Kidney (tissue), 14 donors: ENCODE data around the gene CABCOCO1. TPM values are rescaled to one million over a fixed set of nuclear protein-coding genes. Genes with fewer than 3 reads are reported as not detected.

Experiments used
- DNase-seq, 5 donors: peaks; one replicate each; pipeline ENCODE4 v3.0.0-alpha.2; 2013 to 2020
- FAIRE-seq: peaks from 2 replicates; lab custom pipeline; 2012; peaks lifted over from hg19 to GRCh38; lab: Jason Lieb, UNC
- H3K27ac ChIP-seq, 2 donors: one replicate each; pipeline ENCODE4 v1.7.0; 2013; ENCODE audit warnings: low read depth in 2 of 2, low read length in 2 of 2, inconsistent platforms in 1 of 2
- H3K27me3 ChIP-seq: one replicate; pipeline ENCODE4 v1.7.1; 2013; ENCODE audit warnings: low read length, inconsistent platforms; ENCODE audit not compliant: control insufficient read depth, insufficient read depth
- H3K36me3 ChIP-seq, 3 donors: one replicate each; pipeline versions ENCODE4 v1.7.0 to v1.7.1; 2013; ENCODE audit warnings: low read length in 3 of 3, control low read depth in 1 of 3, inconsistent platforms in 1 of 3; ENCODE audit not compliant: insufficient read depth in 3 of 3, control insufficient read depth in 2 of 3
- H3K4me1 ChIP-seq, 3 donors: one replicate each; pipeline versions ENCODE4 v1.7.0 to v1.7.1; 2013; ENCODE audit warnings: low read length in 3 of 3, inconsistent platforms in 1 of 3, low read depth in 1 of 3; ENCODE audit not compliant: control insufficient read depth in 2 of 3, insufficient read depth in 2 of 3
- H3K4me3 ChIP-seq, 3 donors: one replicate each; pipeline versions ENCODE4 v1.7.0 to v1.8.1; 2013; ENCODE audit warnings: low read length in 3 of 3, control low read depth in 1 of 3, inconsistent platforms in 1 of 3
- H3K9ac ChIP-seq, 3 donors: one replicate each; pipeline versions ENCODE4 v1.7.0 to v1.7.1; 2013; ENCODE audit warnings: low read length in 3 of 3, control low read depth in 1 of 3, inconsistent platforms in 1 of 3
- H3K9me3 ChIP-seq, 3 donors: one replicate each; pipeline versions ENCODE4 v1.7.0 to v1.7.1; 2013; ENCODE audit warnings: low read length in 3 of 3, control low read depth in 1 of 3, inconsistent platforms in 1 of 3; ENCODE audit not compliant: control insufficient read depth in 2 of 3, insufficient read depth in 1 of 3
- CTCF ChIP-seq: IDR thresholded peaks from 3 replicates; pipeline ENCODE4 v1.5.1; 2012; ENCODE audit warnings: mild to moderate bottlenecking, moderate library complexity, borderline replicate concordance; ENCODE audit not compliant: insufficient read depth; ENCODE audit errors: extremely low read depth
- intact Hi-C: fragments of 100-400 bp; cut with DNase I; formaldehyde crosslinking; loops from one replicate; pipeline ENCODE4 v1.11.1; 2022
- polyA plus RNA-seq: library from polyadenylated mRNA; stranded (reverse); fragments of 350-450 nt; fragmentation: Illumina TruSeq; extraction: RNeasy Lipid Tissue Mini Kit (QIAGEN cat#74804); gene quantifications from one replicate; pipeline ENCODE4 v1.2.3, GENCODE V29; 2014; ENCODE audit warnings: low read depth, low replicate concordance; ENCODE audit not compliant: insufficient read depth
- total RNA-seq: library from RNA; stranded (reverse); fragmentation: NEBNext Ultra II Directional; extraction: Animal tissue kit (Norgen Biotek cat#: 25700); gene quantifications from one replicate; pipeline ENCODE4 v1.2.1, GENCODE V29; 2021
- donor health status: control.
- donor health status: control.
- donor health status: control.
- donor health status: control.
- donor health status: control.
- donor health status: DM: yes; HTN: yes; CAD: no.
- donor health status: Normal renal cell carcinoma (clear cell type).

CABCOCO1 gene
- total and polyA plus RNA-seq, 2 donors from 2014 or later, result 1.5 to 2.3 TPM

- Histone ChIP-seq H3K27me3 (no peaks in the 10 kb centered on the region), H3K4me3 (peak overlapping the region in 1 of 3 donors; percentile 63), H3K9ac (no peak overlapping the region), H3K4me1 (peaks cover 0 to 3% (median 0%) of the 10 kb centered on the region in 3 donors), H3K36me3 (no peaks in the 10 kb centered on the region), H3K9me3 (no peaks in the 10 kb centered on the region), H3K27ac (no peak overlapping the region)
- intact Hi-C loops, result no loop called here
- DNase-seq (no peak), FAIRE-seq (no peak)
- TF ChIP-seq CTCF, result no peak
Observed at GRCh38 chr10:61663466-61663865, 737 bp downstream of the CABCOCO1 start.

- Histone ChIP-seq H3K9ac (no peak overlapping the region), H3K27ac (no peak overlapping the region), H3K4me1 (peaks cover 0 to 3% (median 0%) of the 10 kb centered on the region in 3 donors), H3K9me3 (no peaks in the 10 kb centered on the region), H3K27me3 (no peaks in the 10 kb centered on the region), H3K36me3 (no peaks in the 10 kb centered on the region), H3K4me3 (no peak overlapping the region)
- intact Hi-C loops, result no loop called here
- FAIRE-seq (no peak), DNase-seq (no peak)
- no peak for TF ChIP-seq CTCF
Observed at GRCh38 chr10:61664985-61665384, 2.3 kb downstream of the CABCOCO1 start.

GRCh38 chr10:61669161-61669725 lies 6.5 kb downstream of the CABCOCO1 start:
- TF ChIP-seq CTCF, result no peak
- Histone ChIP-seq H3K4me3 (no peak overlapping the region), H3K27ac (no peak overlapping the region), H3K4me1 (no peaks in the 10 kb centered on the region), H3K36me3 (no peaks in the 10 kb centered on the region), H3K9me3 (no peaks in the 10 kb centered on the region), H3K9ac (no peak overlapping the region), H3K27me3 (no peaks in the 10 kb centered on the region)
- FAIRE-seq, result peak; percentile 33
- intact Hi-C loops, result no loop called here
- DNase-seq, result no peak

GRCh38 chr10:61669849-61670248 lies 7.1 kb downstream of the CABCOCO1 start:
- DNase-seq, result no peak
- Histone ChIP-seq H3K9me3 (no peaks in the 10 kb centered on the region), H3K4me1 (no peaks in the 10 kb centered on the region), H3K27ac (no peak overlapping the region), H3K36me3 (no peaks in the 10 kb centered on the region), H3K4me3 (no peak overlapping the region), H3K27me3 (no peaks in the 10 kb centered on the region), H3K9ac (no peak overlapping the region)
- intact Hi-C loops, result no loop called here
- TF ChIP-seq CTCF, result no peak
- FAIRE-seq, result no peak
